LNCaP clone FGC (cell line): ENCODE measurements around the gene SLC40A1.

ENCODE experiments used
- DNase-seq: peaks from one replicate; pipeline ENCODE4 v3.0.0-alpha.2; 2011; ENCODE audit warnings: low read depth
- H3K4me3 ChIP-seq: 2 replicates; pipeline ENCODE4 v1.5.1; 2011; ENCODE audit warnings: mild to moderate bottlenecking, low read depth, low read length, control low read depth
- CTCF ChIP-seq: IDR thresholded peaks from 2 replicates; pipeline ENCODE4 v1.5.1; 2012; ENCODE audit warnings: mild to moderate bottlenecking; ENCODE audit not compliant: control insufficient read depth, insufficient read depth; ENCODE audit errors: extremely low read depth

Gene SLC40A1

GRCh38 chr2:189534854-189535832, 45.4 kb downstream of the SLC40A1 start:
- TF ChIP-seq CTCF, result no peak
- no peak for DNase-seq
- no peak overlapping the region for H3K4me3 ChIP-seq

GRCh38 chr2:189533288-189534035, 47.1 kb downstream of the SLC40A1 start:
- H3K4me3 ChIP-seq, result no peak overlapping the region
- no peak for TF ChIP-seq CTCF
- DNase-seq, result no peak

GRCh38 chr2:189530965-189531637, 49.5 kb downstream of the SLC40A1 start:
- TF ChIP-seq CTCF, result no peak
- H3K4me3 ChIP-seq, result no peak overlapping the region
- no peak for DNase-seq

- no peak for DNase-seq
- H3K4me3 ChIP-seq, result no peak overlapping the region
- TF ChIP-seq CTCF, result no peak
Observed at GRCh38 chr2:189528617-189529016, 52.0 kb downstream of the SLC40A1 start.

GRCh38 chr2:189527812-189528592, 52.6 kb downstream of the SLC40A1 start:
- TF ChIP-seq CTCF, result no peak
- no peak overlapping the region for H3K4me3 ChIP-seq
- no peak for DNase-seq

GRCh38 chr2:189527041-189527750, 53.4 kb downstream of the SLC40A1 start:
- no peak for DNase-seq
- no peak for TF ChIP-seq CTCF
- no peak overlapping the region for H3K4me3 ChIP-seq
